Left forelimb (tissue), 1 donor: ENCODE measurements around the gene UBE2I.
"Not testable (repeated sequence)": the region's sequence is repeated elsewhere in the genome, so short reads cannot be mapped to it uniquely, and the experiment has no call there.

Experiments used
- DNase-seq: peaks from one replicate; pipeline ENCODE4 v3.0.0-alpha.2; 2018; ENCODE audit warnings: low spot score

The UBE2I gene

DNA sequence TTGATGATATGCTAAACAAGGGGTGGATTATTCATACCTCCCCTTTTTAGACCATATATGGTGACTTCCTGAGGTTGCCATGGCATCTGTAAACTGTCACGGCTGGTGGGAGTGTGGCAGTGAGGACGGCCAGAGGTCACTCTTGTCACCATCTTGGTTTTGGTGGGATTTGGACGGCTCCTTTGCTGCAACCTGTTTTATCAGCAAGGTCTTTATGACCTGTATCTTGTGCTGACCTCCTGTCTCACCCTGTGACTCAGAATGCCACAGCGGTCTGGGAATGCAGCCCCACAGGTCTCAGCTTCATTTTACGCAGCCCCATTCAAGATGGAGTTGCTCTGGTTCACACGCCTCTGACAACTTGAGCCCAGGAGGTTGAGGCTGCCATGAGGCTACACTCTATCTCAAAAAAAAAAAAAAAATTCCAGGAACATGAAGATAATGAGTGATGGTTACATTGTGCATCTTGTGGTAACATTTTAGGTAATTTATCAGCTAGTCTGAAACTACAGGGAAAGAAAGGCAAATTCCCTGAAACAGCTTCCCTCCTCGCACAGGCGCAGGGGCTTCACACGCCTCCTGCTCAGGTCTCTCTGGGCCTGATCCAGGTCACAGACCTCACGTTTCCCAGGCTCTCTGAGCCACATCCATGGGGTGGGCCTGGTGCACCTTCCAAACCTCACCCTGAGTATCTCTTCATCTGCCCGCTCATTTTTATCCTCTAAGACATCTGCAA lies 15.3 kb upstream of the UBE2I start:
- no peak for DNase-seq

DNA sequence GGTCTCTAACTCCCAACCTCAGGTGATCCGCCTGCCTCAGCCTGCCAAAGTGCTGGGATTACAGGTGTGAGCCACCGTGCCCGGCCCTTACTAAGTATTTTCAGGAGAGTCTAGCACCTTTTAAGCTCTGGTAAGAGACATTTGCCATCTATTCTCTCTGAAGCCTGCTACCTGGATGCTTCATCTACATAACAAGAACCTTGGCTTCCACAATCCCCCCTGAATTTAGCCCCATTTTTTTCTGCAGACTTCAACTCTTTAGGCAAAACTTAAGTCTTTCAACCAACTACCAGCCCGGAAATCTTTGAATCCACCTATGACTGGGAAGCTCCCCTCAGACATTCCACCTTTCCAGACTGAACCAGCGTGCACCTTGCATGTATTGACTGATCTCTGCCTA lies 14.0 kb upstream of the UBE2I start:
- no peak for DNase-seq

- DNase-seq = not testable (repeated sequence)
Observed at GRCh38 chr16:1296688-1297017, 12.8 kb upstream of the UBE2I start.

- DNase-seq = no peak
Observed at GRCh38 chr16:1297018-1297696, 12.3 kb upstream of the UBE2I start.

GRCh38 chr16:1298406-1298805 lies 11.0 kb upstream of the UBE2I start:
- no peak for DNase-seq

- DNase-seq = no peak
Observed at GRCh38 chr16:1299012-1299867, 10.2 kb upstream of the UBE2I start.

DNA sequence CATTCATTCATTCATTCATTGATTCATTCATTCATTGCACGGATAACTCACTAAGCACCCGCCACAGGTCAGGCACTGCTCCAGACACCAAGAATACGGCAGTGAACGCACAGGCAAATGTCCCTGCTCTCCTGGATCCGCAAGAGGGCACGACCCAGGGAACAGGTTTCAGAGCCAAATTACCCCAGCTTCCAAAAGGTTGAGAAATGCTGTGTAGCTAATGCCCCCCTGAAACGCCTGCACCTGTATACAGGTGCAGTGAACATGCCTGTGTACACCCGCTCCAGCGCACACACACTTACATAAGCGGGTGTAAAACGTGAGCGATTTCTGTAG lies 9.6 kb upstream of the UBE2I start:
- no peak for DNase-seq

GRCh38 chr16:1300664-1301476 lies 8.6 kb upstream of the UBE2I start:
- peak; percentile 75 for DNase-seq

DNA sequence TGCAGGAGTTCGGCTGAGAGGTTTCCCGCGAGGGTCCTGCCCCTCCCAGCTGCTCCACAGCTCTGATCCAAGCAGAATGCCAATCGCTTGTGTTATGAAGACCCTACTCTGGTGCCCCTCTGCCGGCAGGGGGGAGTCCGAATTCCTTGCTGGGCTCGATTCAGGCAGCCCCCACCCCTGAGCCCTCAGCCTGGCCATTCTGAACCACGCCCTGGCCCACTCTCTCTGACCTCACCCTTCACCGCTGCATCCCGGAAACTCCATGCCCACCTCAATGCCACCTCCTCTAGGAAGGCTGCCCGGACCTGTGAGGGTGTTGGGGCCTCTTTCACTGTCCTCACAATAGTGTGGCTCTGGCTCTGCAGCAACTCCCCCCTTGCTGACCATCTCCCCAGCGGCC lies 7.9 kb upstream of the UBE2I start:
- peak; percentile 52 for DNase-seq

DNA sequence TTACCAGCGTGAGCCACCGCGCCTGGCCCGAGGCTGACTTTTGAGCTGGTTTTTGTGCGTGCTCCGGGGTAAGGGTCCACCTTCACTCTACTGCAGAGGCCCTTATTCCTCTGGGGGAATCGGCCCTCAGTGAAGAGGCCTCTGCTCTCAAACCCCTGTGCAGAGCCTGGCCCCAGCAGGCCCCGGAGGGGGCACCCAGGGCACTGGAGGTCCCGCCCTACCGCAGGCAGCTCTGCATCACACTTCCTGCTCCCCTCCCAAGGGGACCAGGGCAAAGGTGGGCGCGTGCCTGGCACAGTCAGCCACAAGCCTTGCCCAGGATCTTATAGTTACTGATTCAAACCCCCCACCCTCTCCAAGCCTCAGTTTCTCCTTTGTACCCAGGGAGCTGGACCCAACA lies 3.6 kb upstream of the UBE2I start:
- no peak for DNase-seq

- peak; percentile 62 for DNase-seq
Observed at GRCh38 chr16:1306334-1306733, 3.1 kb upstream of the UBE2I start.

DNA sequence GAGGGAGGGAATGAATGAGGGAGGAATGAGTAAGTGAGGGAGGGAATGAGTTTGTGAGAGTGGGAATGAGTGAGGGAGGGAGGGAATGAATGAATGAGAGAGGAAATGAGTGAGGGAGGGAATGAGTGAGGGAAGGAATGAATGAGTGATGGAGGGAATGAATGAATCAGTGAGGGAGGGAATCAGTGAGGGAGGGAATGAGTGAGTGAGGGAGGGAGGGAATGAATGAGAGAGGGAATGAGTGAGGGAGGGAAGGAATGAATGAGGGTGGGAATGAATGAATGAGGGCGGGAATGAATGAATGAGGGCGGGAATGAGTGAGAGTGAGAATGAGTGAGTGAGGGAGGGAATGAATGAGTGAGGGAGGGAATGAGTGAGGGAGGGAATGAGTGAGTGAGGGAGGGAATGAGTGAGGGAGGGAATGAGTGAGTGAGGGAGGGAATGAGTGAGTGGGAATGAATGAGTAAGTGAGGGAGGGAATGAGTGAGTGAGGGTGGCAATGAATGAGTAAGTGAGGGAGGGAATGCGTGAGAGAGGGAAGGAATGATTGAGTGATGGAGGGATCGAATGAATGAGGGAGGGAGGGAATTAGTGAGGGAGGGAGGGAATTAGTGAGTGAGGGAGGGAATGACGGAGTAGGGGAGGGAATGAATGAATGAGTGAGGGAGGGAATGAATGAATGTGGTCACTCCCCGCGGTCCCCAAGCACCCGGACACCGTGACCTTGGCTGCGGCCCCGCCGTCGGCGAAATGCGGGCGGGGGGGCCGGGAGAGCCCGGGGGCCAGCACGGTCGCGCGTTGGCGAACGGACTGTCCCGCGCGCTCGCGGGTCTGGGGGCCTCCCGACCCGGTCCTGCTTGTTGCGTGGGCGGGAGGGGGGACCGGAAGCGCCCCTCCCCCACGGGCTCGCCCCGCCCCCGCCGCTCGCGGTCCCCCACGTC lies 1.1 kb upstream of the UBE2I start:
- no peak for DNase-seq

GRCh38 chr16:1309888-1310831 lies 724 bp downstream of the UBE2I start:
- peak; percentile 65 for DNase-seq

DNA sequence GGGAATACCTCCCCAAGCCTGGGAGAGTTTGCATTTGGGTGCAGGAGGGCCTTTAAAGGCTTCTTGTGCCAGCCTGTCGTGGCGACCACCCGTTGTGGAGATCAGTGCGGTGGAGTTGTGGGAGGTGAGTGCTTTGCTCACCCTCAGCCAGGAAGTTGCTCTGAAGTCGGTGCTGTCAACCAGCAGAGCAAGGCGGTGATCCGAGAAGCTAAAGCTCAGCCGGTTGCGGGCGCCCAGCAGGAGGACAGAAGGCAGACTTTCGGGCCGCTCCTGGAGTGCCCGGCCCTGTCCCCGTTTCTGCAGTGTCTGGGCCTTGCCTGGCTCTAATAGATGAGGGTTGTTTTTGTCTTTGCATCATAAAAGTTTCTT lies 1.4 kb downstream of the UBE2I start:
- peak; percentile 57 for DNase-seq

DNA sequence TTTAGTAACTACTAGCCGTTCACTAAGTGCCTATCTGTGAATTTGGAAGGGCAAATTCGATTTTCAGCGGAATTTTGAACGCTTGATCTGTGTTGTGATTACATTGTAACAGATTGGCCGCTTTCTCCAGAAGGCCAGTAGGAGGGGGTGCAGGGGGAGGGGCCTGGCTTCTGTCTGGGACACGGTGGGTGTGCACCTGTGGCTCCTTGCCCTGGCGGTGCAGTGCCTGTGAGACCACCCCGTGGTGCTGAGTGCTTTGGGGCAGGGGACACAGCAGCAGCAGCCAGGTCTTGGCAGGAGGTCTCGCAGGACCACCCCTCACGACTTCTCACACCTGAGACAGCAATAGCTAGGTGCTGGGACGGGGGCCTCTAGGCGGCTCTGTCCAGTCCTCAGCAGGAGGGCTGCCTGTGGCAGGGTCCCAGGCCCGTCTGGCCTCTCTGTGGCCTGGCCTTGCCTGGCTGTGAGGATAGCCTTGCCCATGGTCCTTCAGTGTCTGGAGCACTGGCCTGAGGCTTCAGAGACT lies 1.8 kb downstream of the UBE2I start:
- peak; percentile 54 for DNase-seq

GRCh38 chr16:1311738-1312466 lies 2.5 kb downstream of the UBE2I start:
- peak; percentile 59 for DNase-seq

DNA sequence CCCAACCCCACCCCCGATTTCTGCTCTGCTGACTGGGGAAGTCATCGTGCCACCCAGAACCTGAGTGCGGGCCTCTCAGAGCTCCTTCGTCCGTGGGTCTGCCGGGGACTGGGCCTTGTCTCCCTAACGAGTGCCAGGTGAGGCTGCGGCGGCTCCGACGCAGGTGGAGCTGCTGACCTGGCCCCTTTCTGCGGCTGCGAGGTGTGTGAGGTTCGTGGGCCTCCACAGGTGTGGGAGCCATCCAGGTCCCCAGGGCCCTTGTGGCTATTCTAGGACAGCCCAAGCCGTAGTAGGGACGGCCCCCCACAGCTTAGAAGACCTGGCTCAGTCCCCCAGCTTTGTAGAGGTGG lies 3.0 kb downstream of the UBE2I start:
- peak; percentile 60 for DNase-seq

DNA sequence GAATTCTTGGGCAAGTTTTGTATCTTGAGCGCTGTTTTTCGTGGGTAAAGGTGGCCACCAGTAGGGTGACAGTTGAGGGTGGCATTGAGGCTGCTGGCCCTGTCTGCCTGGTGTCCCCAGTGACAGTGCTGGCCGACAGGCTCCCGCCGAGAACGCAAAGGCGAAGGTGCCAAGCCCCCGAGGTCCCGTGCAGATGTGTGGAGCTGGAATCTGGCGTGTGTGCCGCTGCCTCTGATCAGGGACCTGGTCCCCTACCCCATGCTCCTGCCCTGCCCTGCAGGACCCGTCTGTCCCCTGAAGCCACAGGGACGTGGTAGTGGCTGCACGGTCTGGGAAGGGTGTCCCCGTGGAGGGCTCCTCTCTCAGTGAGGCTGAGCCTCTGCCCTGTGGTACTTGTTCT lies 3.5 kb downstream of the UBE2I start:
- DNase-seq = no peak

- peak; percentile 53 for DNase-seq
Observed at GRCh38 chr16:1313721-1314369, 4.4 kb downstream of the UBE2I start.
